HepG2 (cell line): ENCODE measurements around the gene ACTN4. TPM values are rescaled to one million over a fixed set of nuclear protein-coding genes. Genes with fewer than 3 reads are reported as not detected.

Experiments
- ATF5 ChIP-seq: sonication (generic); formaldehyde crosslinking; IDR thresholded peaks from 2 replicates; pipeline ENCODE4 v1.4.0; 2020; ENCODE audit warnings: mild to moderate bottlenecking, low read depth, missing genetic modification reagents
- ELK4 ChIP-seq: sonication (generic); formaldehyde crosslinking; IDR thresholded peaks from 2 replicates; pipeline ENCODE4 v1.9.0; 2021; ENCODE audit warnings: missing genetic modification reagents, borderline replicate concordance
- KAT2B ChIP-seq: fragments of 150-350 bp; IDR thresholded peaks from 2 replicates; pipeline ENCODE4 v1.6.1; 2014; ENCODE audit warnings: low read depth, low read length, borderline replicate concordance
- MAF1 ChIP-seq: sonication (generic); formaldehyde crosslinking; IDR thresholded peaks from 2 replicates; pipeline ENCODE4 v1.5.0; 2020; ENCODE audit warnings: missing genetic modification reagents, borderline replicate concordance
- MBD4 ChIP-seq: IDR thresholded peaks from 2 replicates; pipeline ENCODE4 v1.6.1; 2012; ENCODE audit warnings: low read length, inconsistent platforms, borderline replicate concordance
- MNT ChIP-seq: fragments of 450-650 bp; IDR thresholded peaks from 2 replicates; pipeline ENCODE4 v1.6.1; 2016
- NR3C1 ChIP-seq: sonication (generic); formaldehyde crosslinking; IDR thresholded peaks from 2 replicates; pipeline ENCODE4 v1.4.0; 2020; ENCODE audit warnings: missing genetic modification reagents
- SP140L ChIP-seq: sonication (generic); formaldehyde crosslinking; IDR thresholded peaks from 2 replicates; pipeline ENCODE4 v1.4.0; 2020; ENCODE audit warnings: missing genetic modification reagents, borderline replicate concordance
- TRIM22 ChIP-seq: fragments of 450-650 bp; IDR thresholded peaks from 2 replicates; pipeline ENCODE4 v1.6.1; 2017
- ZBTB46 ChIP-seq: sonication (generic); formaldehyde crosslinking; IDR thresholded peaks from 2 replicates; pipeline ENCODE4 v1.4.0; 2020; ENCODE audit warnings: mild to moderate bottlenecking, missing genetic modification reagents, borderline replicate concordance
- ZFY ChIP-seq: sonication (generic); formaldehyde crosslinking; IDR thresholded peaks from 2 replicates; pipeline ENCODE4 v1.4.0; 2020; ENCODE audit warnings: missing genetic modification reagents
- ZNF766 ChIP-seq: sonication (generic); formaldehyde crosslinking; IDR thresholded peaks from 2 replicates; pipeline ENCODE4 v1.5.0; 2020; ENCODE audit warnings: missing genetic modification reagents, borderline replicate concordance
- ZNF770 ChIP-seq: sonication (generic); formaldehyde crosslinking; IDR thresholded peaks from 2 replicates; pipeline ENCODE4 v1.5.0; 2020; ENCODE audit warnings: mild to moderate bottlenecking, missing genetic modification reagents
- ZNF772 ChIP-seq: sonication (generic); formaldehyde crosslinking; IDR thresholded peaks from 2 replicates; pipeline ENCODE4 v1.5.0; 2020; ENCODE audit warnings: mild to moderate bottlenecking, missing genetic modification reagents
- polyA plus RNA-seq, 8 experiments: library from polyadenylated mRNA; depleted of rRNA in 3 of 8; stranded (reverse) in 7 of 8; unstranded in 1 of 8; fragments of >200 nt; fragmentation: Illumina TruSeq in 4 of 8; extraction: Trizol in 4 of 8; gene quantifications; 2 replicates each; pipeline versions ENCODE4 v1.2.1 to v1.2.3, GENCODE V29; 2011 to 2016; ENCODE audit warnings: low read depth in 4 of 8, missing spikeins in 1 of 8, mixed read lengths in 1 of 8; ENCODE audit not compliant: insufficient read depth in 1 of 8
- total RNA-seq, 5 experiments: library from RNA; depleted of rRNA; stranded (reverse); fragments of >200 nt; fragmentation: Illumina TruSeq; extraction: Trizol; gene quantifications; 2 replicates each; pipeline ENCODE4 v1.2.3, GENCODE V29; 2016; ENCODE audit warnings: low read depth in 1 of 5
- TF ChIP-seq, protein P1 (sequence below): sonication (generic); formaldehyde crosslinking; IDR thresholded peaks from 2 replicates; pipeline ENCODE4 v1.4.0; 2020; ENCODE audit warnings: missing genetic modification reagents
- TF ChIP-seq, protein P2 (sequence below): sonication (generic); formaldehyde crosslinking; conservative IDR thresholded peaks from 2 replicates; pipeline ENCODE4 v1.8.0; 2022; ENCODE audit warnings: missing genetic modification reagents

The ACTN4 gene
- total and polyA plus RNA-seq, 2 of the 13 experiments (the other 11 are each of a cell fraction or from before 2014, with no cell fraction given) = 171 to 192 TPM

DNA sequence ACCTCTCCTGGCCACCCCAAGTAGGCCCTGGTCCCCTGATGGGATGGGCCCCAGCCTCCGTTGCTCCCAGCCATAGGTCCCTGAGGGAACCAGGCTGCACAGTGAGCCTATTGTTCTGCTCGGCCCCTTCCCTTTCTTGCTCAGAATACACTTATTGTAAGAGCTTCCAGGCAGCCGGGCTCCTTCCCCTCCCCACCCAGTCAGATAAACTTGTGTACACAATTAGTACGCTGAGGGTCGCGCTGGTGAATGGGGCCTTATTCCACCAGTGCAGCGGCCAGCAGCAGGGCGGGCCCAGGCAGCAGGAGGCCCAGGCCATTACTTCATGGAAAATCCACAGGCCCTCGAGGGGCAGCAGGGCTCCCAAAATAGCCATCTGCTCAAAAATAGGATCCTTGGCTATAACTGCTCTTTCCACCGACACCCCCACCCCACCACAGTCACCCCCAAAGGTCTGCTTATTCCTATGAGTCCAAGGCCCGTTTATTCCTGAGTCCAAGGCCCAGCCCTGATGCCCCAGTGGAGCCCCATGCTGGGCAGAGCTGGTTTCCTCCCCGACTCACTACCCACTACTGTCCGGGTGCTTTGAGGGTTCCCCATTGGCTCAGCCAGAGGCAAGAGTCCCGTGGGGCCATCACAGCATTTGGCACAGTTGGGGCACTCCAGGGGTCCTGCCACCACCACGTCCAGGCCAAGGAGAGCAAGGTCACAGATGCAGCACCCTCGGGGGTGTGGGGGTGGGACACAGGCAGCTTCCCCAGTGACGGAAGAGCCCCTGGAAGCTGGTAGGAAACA lies 74.7 kb downstream of the ACTN4 start (continued):
- TF ChIP-seq, protein P1, sequence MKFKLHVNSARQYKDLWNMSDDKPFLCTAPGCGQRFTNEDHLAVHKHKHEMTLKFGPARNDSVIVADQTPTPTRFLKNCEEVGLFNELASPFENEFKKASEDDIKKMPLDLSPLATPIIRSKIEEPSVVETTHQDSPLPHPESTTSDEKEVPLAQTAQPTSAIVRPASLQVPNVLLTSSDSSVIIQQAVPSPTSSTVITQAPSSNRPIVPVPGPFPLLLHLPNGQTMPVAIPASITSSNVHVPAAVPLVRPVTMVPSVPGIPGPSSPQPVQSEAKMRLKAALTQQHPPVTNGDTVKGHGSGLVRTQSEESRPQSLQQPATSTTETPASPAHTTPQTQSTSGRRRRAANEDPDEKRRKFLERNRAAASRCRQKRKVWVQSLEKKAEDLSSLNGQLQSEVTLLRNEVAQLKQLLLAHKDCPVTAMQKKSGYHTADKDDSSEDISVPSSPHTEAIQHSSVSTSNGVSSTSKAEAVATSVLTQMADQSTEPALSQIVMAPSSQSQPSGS = peak; percentile 50; the same call in 1 of the 2 replicates
- no peak for TF ChIP-seq MAF1 (CRISPR knock-in tag)
- TF ChIP-seq ZNF770 = no peak
- TF ChIP-seq, protein P2, sequence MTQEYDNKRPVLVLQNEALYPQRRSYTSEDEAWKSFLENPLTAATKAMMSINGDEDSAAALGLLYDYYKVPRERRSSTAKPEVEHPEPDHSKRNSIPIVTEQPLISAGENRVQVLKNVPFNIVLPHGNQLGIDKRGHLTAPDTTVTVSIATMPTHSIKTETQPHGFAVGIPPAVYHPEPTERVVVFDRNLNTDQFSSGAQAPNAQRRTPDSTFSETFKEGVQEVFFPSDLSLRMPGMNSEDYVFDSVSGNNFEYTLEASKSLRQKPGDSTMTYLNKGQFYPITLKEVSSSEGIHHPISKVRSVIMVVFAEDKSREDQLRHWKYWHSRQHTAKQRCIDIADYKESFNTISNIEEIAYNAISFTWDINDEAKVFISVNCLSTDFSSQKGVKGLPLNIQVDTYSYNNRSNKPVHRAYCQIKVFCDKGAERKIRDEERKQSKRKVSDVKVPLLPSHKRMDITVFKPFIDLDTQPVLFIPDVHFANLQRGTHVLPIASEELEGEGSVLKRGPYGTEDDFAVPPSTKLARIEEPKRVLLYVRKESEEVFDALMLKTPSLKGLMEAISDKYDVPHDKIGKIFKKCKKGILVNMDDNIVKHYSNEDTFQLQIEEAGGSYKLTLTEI (CRISPR knock-in tag) = no peak
- no peak for TF ChIP-seq MBD4
- TF ChIP-seq KAT2B = no peak
- TF ChIP-seq TRIM22 = no peak
- peak; percentile 88; the same call in 1 of the 2 replicates for TF ChIP-seq ZBTB46 (CRISPR knock-in tag)
- no peak for TF ChIP-seq MNT
- TF ChIP-seq ZFY (CRISPR knock-in tag) = peak; percentile 82
- peak; percentile 59 for TF ChIP-seq ZNF772 (CRISPR knock-in tag)
- TF ChIP-seq ATF5 (CRISPR knock-in tag) = 0 out of 2 replicates have a peak, but pooled peaks have one; percentile 25
- TF ChIP-seq ELK4 (CRISPR knock-in tag) = no peak
- no peak for TF ChIP-seq SP140L (CRISPR knock-in tag)
- no peak for TF ChIP-seq ZNF766
- no peak for TF ChIP-seq NR3C1
